Trophoblast cell (in vitro differentiated cells and primary cell): Measurements from ENCODE around the gene SYDE2.
"Not testable (repeated sequence)": the region's sequence is repeated elsewhere in the genome, so short reads cannot be mapped to it uniquely, and the experiment has no call there.

ENCODE experiments used
- DNase-seq, 2 donors: peaks; one replicate each; pipeline ENCODE4 v3.0.0-alpha.2; 2016
- H2AFZ ChIP-seq: 2 replicates; pipeline ENCODE4 v1.6.1; 2013; ENCODE audit warnings: low read length, moderate library complexity, mild to moderate bottlenecking; ENCODE audit not compliant: insufficient read depth, poor library complexity
- H2AK5ac ChIP-seq: 2 replicates; pipeline ENCODE4 v1.6.1; 2013; ENCODE audit warnings: mild to moderate bottlenecking, low read length
- H2BK120ac ChIP-seq: 2 replicates; pipeline ENCODE4 v1.6.1; 2013; ENCODE audit warnings: low read length, mild to moderate bottlenecking, moderate library complexity; ENCODE audit not compliant: insufficient read depth, poor library complexity
- H2BK12ac ChIP-seq: 2 replicates; pipeline ENCODE4 v1.6.1; 2013; ENCODE audit warnings: mild to moderate bottlenecking, low read length, moderate library complexity
- H2BK5ac ChIP-seq: 2 replicates; pipeline ENCODE4 v1.6.1; 2013; ENCODE audit warnings: low read length, low read depth, moderate library complexity, mild to moderate bottlenecking; ENCODE audit not compliant: poor library complexity
- H3K14ac ChIP-seq: 2 replicates; pipeline ENCODE4 v1.6.1; 2013; ENCODE audit warnings: mild to moderate bottlenecking, low read length
- H3K18ac ChIP-seq: 2 replicates; pipeline ENCODE4 v1.6.1; 2013; ENCODE audit warnings: mild to moderate bottlenecking, low read length
- H3K23ac ChIP-seq: 2 replicates; pipeline ENCODE4 v1.6.1; 2013; ENCODE audit warnings: low read length
- H3K27ac ChIP-seq: 2 replicates; pipeline ENCODE4 v1.5.1; 2013; ENCODE audit warnings: low read depth, mild to moderate bottlenecking, inconsistent platforms, low read length, moderate library complexity
- H3K27me3 ChIP-seq: 2 replicates; pipeline ENCODE4 v1.6.1; 2013; ENCODE audit warnings: inconsistent platforms, mild to moderate bottlenecking, low read length, moderate library complexity; ENCODE audit not compliant: insufficient read depth
- H3K36me3 ChIP-seq, 2 experiments: 1 replicate in 1 of 2; 2 replicates in 1 of 2; pipeline ENCODE4 v1.6.1; 2013; ENCODE audit warnings: low read length in 2 of 2, mild to moderate bottlenecking in 2 of 2, moderate library complexity in 1 of 2; ENCODE audit not compliant: insufficient read depth in 2 of 2, control insufficient read depth in 1 of 2
- H3K4ac ChIP-seq: 2 replicates; pipeline ENCODE4 v1.6.1; 2013; ENCODE audit warnings: low read depth, mild to moderate bottlenecking, low read length, moderate library complexity
- H3K4me1 ChIP-seq, 2 experiments: 1 replicate in 1 of 2; 2 replicates in 1 of 2; pipeline ENCODE4 v1.6.1; 2013; ENCODE audit warnings: low read length in 2 of 2, mild to moderate bottlenecking in 2 of 2, moderate library complexity in 1 of 2; ENCODE audit not compliant: insufficient read depth in 2 of 2, control insufficient read depth in 1 of 2
- H3K4me2 ChIP-seq: 2 replicates; pipeline ENCODE4 v1.6.1; 2013; ENCODE audit warnings: inconsistent platforms, mild to moderate bottlenecking, low read length, moderate library complexity
- H3K4me3 ChIP-seq: 2 replicates; pipeline ENCODE4 v1.5.1; 2013; ENCODE audit warnings: mild to moderate bottlenecking, low read depth, low read length, inconsistent platforms
- H3K79me1 ChIP-seq: one replicate; pipeline ENCODE4 v1.6.1; 2013; ENCODE audit warnings: low read length
- H3K79me2 ChIP-seq: 2 replicates; pipeline ENCODE4 v1.6.1; 2013; ENCODE audit warnings: low read length, mild to moderate bottlenecking; ENCODE audit not compliant: control insufficient read depth, insufficient read depth, poor library complexity
- H3K9ac ChIP-seq: 2 replicates; pipeline ENCODE4 v1.6.1; 2013; ENCODE audit warnings: mild to moderate bottlenecking, low read length
- H3K9me3 ChIP-seq: 2 replicates; pipeline ENCODE4 v1.6.1; 2013; ENCODE audit warnings: low read depth, mild to moderate bottlenecking, control low read depth, inconsistent platforms, low read length; ENCODE audit not compliant: insufficient read depth
- H4K12ac ChIP-seq: 2 replicates; pipeline ENCODE4 v1.6.1; 2013; ENCODE audit warnings: low read depth, mild to moderate bottlenecking, low read length, moderate library complexity
- H4K8ac ChIP-seq: 2 replicates; pipeline ENCODE4 v1.6.1; 2013; ENCODE audit warnings: low read depth, mild to moderate bottlenecking, low read length, moderate library complexity
- H4K91ac ChIP-seq: one replicate; pipeline ENCODE4 v1.6.1; 2013; ENCODE audit warnings: low read depth, mild to moderate bottlenecking, low read length, moderate library complexity
- WGBS: extraction: QIAGEN DNeasy Blood & Tissue Kit; methylation state at CpG from one replicate; pipeline ENCODE4 v1.1.7; 2013; ENCODE audit warnings: missing lambda C conversion rate; ENCODE audit not compliant: insufficient read length, insufficient coverage; ENCODE audit errors: extremely low coverage; 5-methylcytosine and 5-hydroxymethylcytosine counted together

The SYDE2 gene

DNA sequence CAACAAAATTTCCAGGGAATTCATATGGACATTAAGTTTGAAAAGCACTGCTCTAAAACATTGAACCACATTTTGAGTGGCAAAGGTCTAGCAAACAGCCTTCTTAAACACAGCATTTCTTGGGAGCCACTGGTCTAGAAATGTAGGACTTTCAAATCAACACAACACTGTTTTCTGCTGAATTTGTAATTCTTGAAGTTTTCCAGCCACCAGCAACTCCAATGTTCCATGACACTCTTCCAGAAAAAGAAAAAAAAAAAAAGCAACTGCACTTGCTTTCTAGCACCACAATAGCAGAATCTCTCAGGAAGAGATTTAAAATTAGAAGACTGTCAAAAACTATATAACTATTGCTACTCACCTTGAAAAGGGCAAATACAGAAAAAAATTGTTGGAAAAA lies 4.5 kb downstream of the SYDE2 start:
- Histone ChIP-seq H3K4me2 (peak overlapping the region; percentile 41), H3K27me3 (no peaks in the 10 kb centered on the region), H3K27ac (no peak overlapping the region), H3K14ac (no peak overlapping the region), H3K9ac (no peak overlapping the region), H4K12ac (no peak overlapping the region), H2BK12ac (no peak overlapping the region), H3K4me3 (no peak overlapping the region), H3K36me3 (peaks cover 0 to 4% of the 10 kb centered on the region in 2 experiments), H3K4me1 (no peaks in the 10 kb centered on the region), H3K79me1 (peaks cover 12% of the 10 kb centered on the region), H3K4ac (peak overlapping the region; percentile 70), H2AFZ (no peak overlapping the region), H4K8ac (no peak overlapping the region), H3K18ac (no peak overlapping the region), H4K91ac (no peak overlapping the region), H3K9me3 (peaks cover 2% of the 10 kb centered on the region), H3K23ac (no peak overlapping the region), H2BK5ac (no peak overlapping the region), H3K79me2 (peaks cover 18% of the 10 kb centered on the region), H2AK5ac (no peak overlapping the region), H2BK120ac (no peak overlapping the region)
- no peak for DNase-seq

DNA sequence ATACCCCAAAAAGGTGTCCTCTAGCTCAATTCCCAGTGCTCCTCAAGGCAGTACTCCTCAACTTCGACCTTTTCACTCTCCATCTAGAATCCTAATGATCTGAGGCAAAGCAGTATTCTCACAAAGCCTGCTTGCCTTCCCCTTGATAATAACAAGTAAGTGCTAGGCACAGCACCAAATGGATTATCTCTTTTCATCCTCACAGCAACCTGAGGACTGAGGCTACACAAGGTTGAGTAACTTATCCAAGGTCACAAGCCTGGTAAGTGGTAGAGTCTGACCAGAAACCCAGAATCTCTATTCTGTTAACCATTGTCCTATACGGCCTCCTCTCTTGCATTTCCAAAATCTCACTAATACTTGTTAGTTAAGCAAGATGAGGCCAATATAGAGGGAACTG lies 5.1 kb downstream of the SYDE2 start:
- Histone ChIP-seq H3K18ac (no peak overlapping the region), H3K4me3 (no peak overlapping the region), H3K4me1 (no peaks in the 10 kb centered on the region), H3K4ac (peak overlapping the region; percentile 67), H2BK12ac (no peak overlapping the region), H4K8ac (no peak overlapping the region), H3K9ac (no peak overlapping the region), H2AFZ (no peak overlapping the region), H3K23ac (no peak overlapping the region), H3K4me2 (no peak overlapping the region), H3K79me2 (peaks cover 14% of the 10 kb centered on the region), H2AK5ac (no peak overlapping the region), H3K14ac (no peak overlapping the region), H3K9me3 (peaks cover 2% of the 10 kb centered on the region), H3K36me3 (peaks cover 0 to 4% of the 10 kb centered on the region in 2 experiments), H3K27ac (no peak overlapping the region), H2BK120ac (no peak overlapping the region), H3K27me3 (no peaks in the 10 kb centered on the region), H2BK5ac (no peak overlapping the region), H4K91ac (no peak overlapping the region), H3K79me1 (peaks cover 7% of the 10 kb centered on the region), H4K12ac (no peak overlapping the region)
- no CpG with 5 or more reads among the region's 2 CpGs for WGBS
- DNase-seq, result no peak

GRCh38 chr1:85192129-85192528 lies 8.7 kb downstream of the SYDE2 start:
- not testable (repeated sequence) for H4K12ac ChIP-seq, H3K14ac ChIP-seq, H3K4ac ChIP-seq, H2BK12ac ChIP-seq, H3K79me1 ChIP-seq, H2AFZ ChIP-seq, H3K18ac ChIP-seq, H2BK5ac ChIP-seq, H2BK120ac ChIP-seq, H4K91ac ChIP-seq, H3K79me2 ChIP-seq, H3K27ac ChIP-seq, H4K8ac ChIP-seq, DNase-seq, H3K23ac ChIP-seq, H3K9ac ChIP-seq, H2AK5ac ChIP-seq, H3K27me3 ChIP-seq, H3K4me2 ChIP-seq, H3K9me3 ChIP-seq, H3K4me1 ChIP-seq, H3K4me3 ChIP-seq
- H3K36me3 ChIP-seq, result peaks cover 8 to 11% of the 10 kb centered on the region in 2 experiments

- H2AFZ ChIP-seq, result no peak overlapping the region
- no peaks in the 10 kb centered on the region for H3K79me1 ChIP-seq
- no peak overlapping the region for H4K12ac ChIP-seq
- H4K91ac ChIP-seq, result no peak overlapping the region
- no peak overlapping the region for H3K14ac ChIP-seq
- no peak overlapping the region for H3K4me2 ChIP-seq
- no peak overlapping the region for H3K27ac ChIP-seq
- H3K9me3 ChIP-seq, result no peaks in the 10 kb centered on the region
- H3K36me3 ChIP-seq, result peaks cover 7 to 8% of the 10 kb centered on the region in 2 experiments
- no peak overlapping the region for H2BK5ac ChIP-seq
- H2BK12ac ChIP-seq, result no peak overlapping the region
- WGBS, result no CpG with 5 or more reads among the region's 1 CpG
- no peaks in the 10 kb centered on the region for H3K27me3 ChIP-seq
- no peak overlapping the region for H4K8ac ChIP-seq
- H3K23ac ChIP-seq, result no peak overlapping the region
- H2AK5ac ChIP-seq, result no peak overlapping the region
- no peak overlapping the region for H3K9ac ChIP-seq
- peaks cover 3% of the 10 kb centered on the region for H3K79me2 ChIP-seq
- H3K4me1 ChIP-seq, result no peaks in the 10 kb centered on the region
- H2BK120ac ChIP-seq, result no peak overlapping the region
- H3K4me3 ChIP-seq, result no peak overlapping the region
- no peak overlapping the region for H3K18ac ChIP-seq
- no peak overlapping the region for H3K4ac ChIP-seq
- DNase-seq, result no peak
Measured at GRCh38 chr1:85189120-85189519, 11.7 kb downstream of the SYDE2 start.
